Neutrophil (primary cell): ENCODE results near the gene MYOCD.

Experiments
- H3K27ac ChIP-seq: fragments of 200-600 bp; sonication (generic); 2 replicates; pipeline ENCODE4 v1.5.1; 2016; ENCODE audit warnings: mild to moderate bottlenecking, moderate library complexity
- H3K27me3 ChIP-seq: fragments of 200-600 bp; sonication (generic); 2 replicates; pipeline ENCODE4 v1.6.0; 2016; ENCODE audit warnings: mild to moderate bottlenecking
- H3K36me3 ChIP-seq: fragments of 200-600 bp; sonication (generic); 2 replicates; pipeline ENCODE4 v1.5.1; 2017
- H3K4me1 ChIP-seq, 2 experiments: fragments of 200-600 bp in 1 of 2; sonication (generic) in 1 of 2; 1 replicate in 1 of 2; 2 replicates in 1 of 2; pipeline versions ENCODE4 v1.5.1 to v1.6.1; 2013 to 2016; ENCODE audit warnings: low read depth in 1 of 2, low read length in 1 of 2, mild to moderate bottlenecking in 1 of 2, moderate library complexity in 1 of 2; ENCODE audit not compliant: control insufficient read depth in 1 of 2, insufficient read depth in 1 of 2
- H3K4me3 ChIP-seq, 2 experiments: fragments of 200-600 bp in 1 of 2; sonication (generic) in 1 of 2; 1 replicate in 1 of 2; 2 replicates in 1 of 2; pipeline ENCODE4 v1.5.1; 2013 to 2016; ENCODE audit warnings: low read depth in 1 of 2, low read length in 1 of 2, mild to moderate bottlenecking in 1 of 2, moderate library complexity in 1 of 2
- H3K9me3 ChIP-seq: fragments of 200-600 bp; sonication (generic); 2 replicates; pipeline ENCODE4 v1.5.1; 2016
- CTCF ChIP-seq: fragments of 200-600 bp; sonication (generic); IDR thresholded peaks from 2 replicates; pipeline ENCODE4 v1.5.1; 2016; ENCODE audit warnings: antibody characterized with exemption

MYOCD gene

GRCh38 chr17:12737740-12738469 lies 72.2 kb downstream of the MYOCD start:
- no peak for TF ChIP-seq CTCF
- no peaks in the 10 kb centered on the region for H3K9me3 ChIP-seq

GRCh38 chr17:12738624-12739023 lies 72.9 kb downstream of the MYOCD start:
- H3K4me1 ChIP-seq, result no peaks in the 10 kb centered on the region
- H3K27ac ChIP-seq, result no peak overlapping the region
- no peaks in the 10 kb centered on the region for H3K27me3 ChIP-seq
- no peaks in the 10 kb centered on the region for H3K9me3 ChIP-seq
- TF ChIP-seq CTCF, result no peak
- H3K36me3 ChIP-seq, result no peaks in the 10 kb centered on the region
- H3K4me3 ChIP-seq, result no peak overlapping the region

More at GRCh38 chr17:12737740-12738469, 72.2 kb downstream of the MYOCD start:
- H3K27me3 ChIP-seq, result no peaks in the 10 kb centered on the region
- H3K27ac ChIP-seq, result no peak overlapping the region
- H3K36me3 ChIP-seq, result no peaks in the 10 kb centered on the region
- H3K4me1 ChIP-seq, result no peaks in the 10 kb centered on the region
- H3K4me3 ChIP-seq, result no peak overlapping the region

- Histone ChIP-seq H3K36me3 (no peaks in the 10 kb centered on the region), H3K27ac (no peak overlapping the region), H3K4me1 (no peaks in the 10 kb centered on the region), H3K27me3 (no peaks in the 10 kb centered on the region), H3K4me3 (no peak overlapping the region), H3K9me3 (no peaks in the 10 kb centered on the region)
- TF ChIP-seq CTCF, result no peak
Observed at GRCh38 chr17:12739500-12739899, 73.8 kb downstream of the MYOCD start.

GRCh38 chr17:12743046-12743445 lies 77.4 kb downstream of the MYOCD start:
- H3K27ac ChIP-seq, result no peak overlapping the region
- no peaks in the 10 kb centered on the region for H3K4me1 ChIP-seq
- no peak for TF ChIP-seq CTCF
- no peaks in the 10 kb centered on the region for H3K9me3 ChIP-seq
- no peak overlapping the region for H3K4me3 ChIP-seq
- H3K27me3 ChIP-seq, result no peaks in the 10 kb centered on the region
- H3K36me3 ChIP-seq, result no peaks in the 10 kb centered on the region

- Histone ChIP-seq H3K4me1 (no peaks in the 10 kb centered on the region), H3K27ac (no peak overlapping the region), H3K27me3 (no peaks in the 10 kb centered on the region), H3K4me3 (no peak overlapping the region), H3K9me3 (no peaks in the 10 kb centered on the region), H3K36me3 (no peaks in the 10 kb centered on the region)
- TF ChIP-seq CTCF, result no peak
Observed at GRCh38 chr17:12744298-12744697, 78.6 kb downstream of the MYOCD start.
